SK-N-MC (cell line): Measurements from ENCODE around the gene CAPN2.

Source experiments
- FOXP2 ChIP-seq: optimal IDR thresholded peaks from 2 replicates; pipeline ENCODE3; 2011; ENCODE audit warnings: mild to moderate bottlenecking, moderate library complexity; ENCODE audit not compliant: insufficient read depth; ENCODE audit errors: extremely low read length, control extremely low read depth
- POLR2AphosphoS5 ChIP-seq: IDR thresholded peaks from 2 replicates; pipeline ENCODE4 v1.6.1; 2012; ENCODE audit warnings: mild to moderate bottlenecking, low read depth, low read length, borderline replicate concordance

DNA sequence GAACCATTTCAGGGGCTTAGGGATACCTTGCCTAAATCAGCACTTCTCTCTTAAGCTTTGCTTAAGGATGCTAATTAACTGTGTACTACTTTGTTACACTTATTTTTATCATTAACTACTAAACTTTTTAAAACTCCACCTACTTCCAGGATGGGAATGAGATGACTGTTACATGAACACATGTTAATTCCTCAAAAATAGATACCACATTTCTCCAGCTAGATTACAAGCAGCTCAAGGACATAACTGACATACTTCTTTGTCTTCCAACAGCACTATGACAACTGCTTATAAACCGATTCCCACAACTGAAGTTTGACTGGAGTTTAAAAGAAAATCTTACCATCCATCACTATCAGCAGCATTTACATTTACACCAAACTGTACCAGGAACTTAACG lies 79.7 kb downstream of the CAPN2 start:
- no peak for TF ChIP-seq FOXP2
- no peak for TF ChIP-seq POLR2AphosphoS5
